Hematopoietic multipotent progenitor cell treated with erythropoietin and hydrocortisone succinate and interleukin-3 and kit ligand, for 15 days (in vitro differentiated cells): ENCODE data around the gene COL23A1.
A peak's percentile ranks its signal among the peaks of the same experiment; 100 is the strongest.
"Not testable (repeated sequence)": the region's sequence is repeated elsewhere in the genome, so short reads cannot be mapped to it uniquely, and the experiment has no call there.

ENCODE experiments used
- DNase-seq: peaks from one replicate; pipeline ENCODE4 v3.0.0-alpha.2; 2015; ENCODE audit warnings: low spot score

The COL23A1 gene

GRCh38 chr5:178206166-178207101, 383.8 kb downstream of the COL23A1 start:
- DNase-seq = peak; percentile 38

DNA sequence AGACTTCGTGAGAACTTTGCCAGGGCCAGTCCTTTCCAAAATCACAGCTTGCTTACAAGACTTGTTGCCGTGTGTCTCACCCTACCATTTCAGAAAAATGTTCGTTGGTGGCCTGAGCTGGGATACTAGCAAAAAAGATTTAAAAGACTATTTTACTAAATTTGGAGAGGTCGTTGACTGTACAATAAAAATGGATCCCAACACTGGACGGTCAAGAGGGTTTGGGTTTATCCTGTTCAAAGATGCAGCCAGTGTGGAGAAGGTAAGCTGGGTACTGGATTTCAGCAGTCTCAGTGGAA, 384.5 kb downstream of the COL23A1 start:
- DNase-seq = no peak

DNA sequence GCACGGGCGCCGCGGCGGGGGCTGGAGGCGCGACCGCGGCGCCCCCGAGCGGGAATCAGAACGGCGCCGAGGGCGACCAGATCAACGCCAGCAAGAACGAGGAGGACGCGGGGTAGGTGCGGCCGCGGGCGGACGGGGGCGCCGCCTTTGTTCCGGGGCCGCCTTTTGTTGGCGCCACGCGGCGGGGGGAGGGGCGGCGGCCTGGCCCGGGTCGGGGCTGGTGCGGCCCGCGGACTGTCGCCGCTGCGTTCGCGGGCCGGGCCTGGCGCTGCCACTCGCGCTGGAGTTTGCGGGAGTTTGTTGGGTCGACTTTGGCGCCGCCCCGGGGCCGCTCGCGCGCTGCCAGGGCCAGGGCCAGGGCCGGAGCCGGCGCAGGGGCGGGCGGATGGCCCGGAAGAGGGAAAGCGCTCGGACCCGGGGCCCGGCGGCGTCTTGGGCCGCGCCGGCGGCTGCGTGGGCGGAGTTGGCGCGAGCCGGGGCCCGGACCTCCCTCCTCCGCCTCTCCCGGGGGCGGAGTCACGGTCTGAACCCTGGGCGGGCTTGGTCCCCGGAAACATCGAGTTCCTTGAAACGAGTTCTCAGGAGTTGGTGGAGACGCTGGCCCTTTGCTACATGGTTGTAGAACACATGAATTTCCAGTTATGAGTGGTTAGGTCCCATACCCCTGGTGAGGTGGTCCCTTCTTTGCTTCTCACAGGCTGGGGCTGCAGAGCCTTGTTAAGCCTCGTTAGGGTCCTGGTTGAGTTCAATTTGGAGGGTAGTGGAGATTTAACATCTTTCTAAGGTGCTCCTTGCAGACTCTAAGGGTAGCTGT, 385.1 kb downstream of the COL23A1 start:
- DNase-seq = peak; percentile 81

GRCh38 chr5:178204182-178204934, 385.8 kb downstream of the COL23A1 start, which contains the start of gene HNRNPAB:
Gene HNRNPAB (plus strand): TSS chr5:178204533. CDS start chr5:178204838, 305 bp downstream.
- peak; percentile 94 for DNase-seq

GRCh38 chr5:178203670-178204181, 386.5 kb downstream of the COL23A1 start:
- DNase-seq = no peak

DNA sequence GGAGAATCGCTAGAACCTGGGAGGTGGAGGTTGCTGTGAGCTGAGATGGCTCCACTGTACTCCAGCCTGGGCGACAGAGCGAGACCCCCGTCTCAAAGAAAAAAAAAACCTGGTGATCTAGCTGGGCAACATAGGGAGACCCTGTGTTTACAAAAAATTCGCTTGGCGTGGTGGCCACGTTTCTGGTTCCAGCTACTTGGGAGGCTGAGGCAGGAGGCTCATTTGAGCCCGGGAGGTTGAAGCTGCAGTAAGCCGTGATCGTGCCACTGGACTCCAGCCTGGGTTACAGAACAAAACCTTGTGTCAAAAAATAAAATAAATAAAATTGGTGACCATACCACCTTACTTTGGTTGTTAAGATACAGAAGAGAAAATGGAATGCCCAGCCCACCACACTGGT, 387.7 kb downstream of the COL23A1 start:
- DNase-seq = no peak

- no peak for DNase-seq
These were observed 388.3 kb downstream of the COL23A1 start for GRCh38 chr5:178201927-178202235.

GRCh38 chr5:178201221-178201926, 388.8 kb downstream of the COL23A1 start:
- DNase-seq = no peak

- no peak for DNase-seq
These were observed 390.4 kb downstream of the COL23A1 start for GRCh38 chr5:178199581-178200434.

- DNase-seq = no peak
These were observed 391.5 kb downstream of the COL23A1 start for GRCh38 chr5:178198706-178199105.

DNA sequence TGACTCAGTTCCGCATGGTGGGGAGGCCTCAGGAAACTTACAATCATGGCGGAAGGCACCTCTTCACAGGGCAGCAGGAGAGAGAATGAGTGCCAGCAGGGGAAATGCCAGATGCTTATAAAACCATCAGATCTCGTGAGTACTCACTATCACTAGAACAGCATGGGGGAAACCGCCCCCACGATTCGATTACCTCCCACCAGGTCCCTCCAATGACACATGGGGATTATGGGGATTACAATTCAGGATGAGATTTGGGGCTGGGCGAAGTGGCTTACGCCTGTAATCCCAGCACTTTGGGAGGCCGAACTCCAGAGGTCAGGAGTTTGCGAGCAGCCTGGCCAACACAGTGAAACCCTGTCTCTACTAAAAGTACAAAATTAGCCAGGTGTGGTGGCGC, 392.0 kb downstream of the COL23A1 start:
- DNase-seq = not testable (repeated sequence)

- no peak for DNase-seq
These were observed 393.2 kb downstream of the COL23A1 start for GRCh38 chr5:178196986-178197385.

- no peak for DNase-seq
These were observed 393.8 kb downstream of the COL23A1 start for GRCh38 chr5:178196281-178196812.

DNA sequence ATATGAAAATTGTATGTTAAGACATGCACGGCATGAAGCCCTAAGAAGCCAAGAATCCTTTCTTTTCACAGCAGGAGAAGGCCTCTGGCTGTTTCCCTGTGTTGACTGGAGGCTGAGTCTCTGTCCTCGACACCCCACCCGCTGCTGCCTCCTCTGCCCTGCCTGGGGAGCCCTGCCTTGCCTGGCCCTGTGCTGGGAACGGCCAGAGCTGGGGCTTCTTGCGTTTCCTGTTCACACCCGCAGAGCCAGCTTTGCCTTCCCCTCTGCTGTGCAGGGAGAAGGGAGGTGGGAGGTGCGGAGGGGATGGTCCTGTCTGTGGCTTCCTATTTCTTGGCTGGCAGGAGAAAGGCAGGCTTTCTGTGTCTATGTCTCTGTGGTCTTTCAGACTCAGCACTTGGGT, 396.2 kb downstream of the COL23A1 start:
- no peak for DNase-seq

DNA sequence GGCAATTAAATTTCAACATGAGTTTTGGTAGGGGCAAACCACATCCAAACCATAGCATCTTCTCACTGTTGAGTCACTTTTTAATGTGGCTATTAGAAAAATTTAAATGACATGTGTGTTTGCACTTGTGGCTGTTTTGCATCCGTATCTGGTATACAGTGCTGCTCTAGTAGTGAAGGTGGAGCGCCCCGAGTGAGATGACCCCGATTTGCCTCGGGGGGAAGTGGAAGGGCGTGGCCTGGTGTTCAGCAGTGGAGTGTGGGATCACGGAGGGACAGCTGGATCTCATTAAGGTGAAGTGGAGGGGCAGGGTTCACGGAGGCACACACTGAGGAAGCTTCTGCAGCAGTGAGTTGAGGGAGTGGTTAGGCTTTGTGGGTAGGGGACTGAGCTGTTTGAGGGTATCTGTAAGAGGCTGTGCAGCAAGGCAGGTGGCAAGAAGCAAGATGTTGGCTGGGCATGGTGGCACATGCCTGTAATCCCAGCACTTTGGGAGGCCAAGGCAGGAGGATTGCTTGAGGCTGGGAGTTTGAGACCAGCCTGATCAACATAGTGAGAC, 396.9 kb downstream of the COL23A1 start:
- no peak for DNase-seq

DNA sequence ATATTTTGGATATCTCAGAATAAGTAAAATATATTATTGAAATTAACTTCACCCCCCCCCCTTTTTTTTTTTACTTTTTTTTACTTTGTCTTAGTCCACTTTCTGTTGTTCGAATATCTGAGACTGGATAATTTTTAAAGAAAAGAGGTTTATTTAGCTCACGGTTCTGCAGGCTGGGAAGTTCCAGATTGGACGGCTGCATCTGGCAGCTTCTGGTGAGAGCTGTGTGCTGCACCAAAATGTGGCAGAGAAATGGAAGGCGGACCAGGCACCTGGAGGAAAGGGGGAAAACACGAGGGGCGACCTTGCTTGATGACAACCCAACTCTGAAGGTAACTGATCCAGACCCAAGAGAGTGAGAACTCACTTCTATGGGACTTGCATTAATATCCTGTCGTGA, 397.4 kb downstream of the COL23A1 start:
- DNase-seq = no peak

- no peak for DNase-seq
These were observed 397.9 kb downstream of the COL23A1 start for GRCh38 chr5:178192244-178192643.

DNA sequence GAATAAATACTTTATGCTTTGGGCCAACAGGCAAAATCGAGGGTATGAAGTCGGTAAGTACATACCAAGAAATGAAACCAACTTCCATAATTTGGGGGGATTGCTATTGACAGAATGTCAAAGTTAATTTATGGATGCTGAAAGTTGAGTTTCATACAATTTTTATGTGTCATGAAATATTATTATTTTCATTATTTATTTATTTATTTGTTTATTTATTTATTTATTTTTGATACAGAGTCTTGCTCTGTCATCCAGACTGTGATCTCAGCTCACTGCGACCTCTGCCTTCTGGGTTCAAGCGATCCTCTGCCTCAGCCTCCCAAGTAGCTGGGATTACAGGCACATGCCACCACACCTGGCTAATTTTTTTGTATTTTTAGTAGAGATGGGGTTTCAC, 398.5 kb downstream of the COL23A1 start:
- no peak for DNase-seq

DNA sequence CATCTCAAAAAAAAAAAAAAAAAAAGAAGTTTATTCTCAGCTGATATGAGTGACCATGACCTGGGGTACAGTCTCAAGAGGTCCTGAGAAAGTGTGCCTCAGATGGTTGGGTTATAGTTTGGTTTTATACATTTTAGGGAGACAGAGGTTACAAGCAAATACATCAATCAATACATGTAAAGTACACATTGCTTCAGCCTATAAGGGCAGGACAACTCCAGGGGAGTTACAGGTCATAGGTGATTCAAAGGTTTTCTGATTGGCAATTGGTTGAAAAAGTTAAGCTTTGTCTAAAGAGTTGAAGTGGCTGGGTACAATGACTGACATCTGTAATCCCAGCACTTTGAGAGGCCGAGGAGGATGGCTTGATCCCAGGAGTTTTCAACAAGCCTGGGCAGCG, 400.8 kb downstream of the COL23A1 start:
- no peak for DNase-seq
